OCI-LY1 (cell line): ENCODE results near the gene AGAP1.

Experiments
- H2AFZ ChIP-seq: fragments of 200-600 bp; sonication (generic), shearing (Covaris generic); 2 replicates; pipeline ENCODE4 v1.6.0; 2014; ENCODE audit warnings: antibody characterized with exemption, mild to moderate bottlenecking, low read length
- H3F3A ChIP-seq: fragments of 200-600 bp; sonication (generic), shearing (Covaris generic); 2 replicates; pipeline ENCODE4 v1.6.0; 2014; ENCODE audit warnings: mild to moderate bottlenecking, antibody characterized with exemption, low read length, moderate library complexity; ENCODE audit not compliant: insufficient read depth
- H3K27ac ChIP-seq: fragments of 200-600 bp; sonication (generic); 2 replicates; pipeline ENCODE4 v1.5.1; 2014; ENCODE audit warnings: low read length, mixed run types, mild to moderate bottlenecking, low read depth; ENCODE audit not compliant: poor library complexity, severe bottlenecking
- H3K27me3 ChIP-seq: fragments of 200-600 bp; sonication (generic); 2 replicates; pipeline ENCODE4 v1.6.0; 2014; ENCODE audit warnings: antibody characterized with exemption, mild to moderate bottlenecking, low read length, moderate library complexity; ENCODE audit not compliant: insufficient read depth
- H3K36me3 ChIP-seq: fragments of 200-600 bp; sonication (generic); 2 replicates; pipeline ENCODE4 v1.6.1; 2014; ENCODE audit warnings: mild to moderate bottlenecking, antibody characterized with exemption, low read length, moderate library complexity, mixed read lengths; ENCODE audit not compliant: insufficient read depth
- H3K4me1 ChIP-seq: fragments of 200-600 bp; sonication (generic); 2 replicates; pipeline ENCODE4 v1.5.1; 2014; ENCODE audit warnings: mild to moderate bottlenecking, low read length, moderate library complexity; ENCODE audit not compliant: insufficient read depth, severe bottlenecking
- H3K4me2 ChIP-seq: fragments of 200-600 bp; sonication (generic), shearing (Covaris generic); 2 replicates; pipeline ENCODE4 v1.6.1; 2014; ENCODE audit warnings: low read length
- H3K4me3 ChIP-seq: fragments of 200-600 bp; sonication (generic); 2 replicates; pipeline ENCODE4 v1.5.1; 2014; ENCODE audit warnings: low read length, low read depth, mild to moderate bottlenecking, mixed read lengths; ENCODE audit not compliant: poor library complexity, severe bottlenecking
- H3K79me2 ChIP-seq: fragments of 200-600 bp; shearing (Covaris generic); 2 replicates; pipeline ENCODE4 v1.6.1; 2016; ENCODE audit warnings: mixed run types, low read length, mixed read lengths; ENCODE audit not compliant: insufficient read depth
- H3K9ac ChIP-seq: fragments of 200-600 bp; sonication (generic), shearing (Covaris generic); 2 replicates; pipeline ENCODE4 v1.6.1; 2014; ENCODE audit warnings: mild to moderate bottlenecking, low read length, mixed read lengths
- H3K9me2 ChIP-seq: fragments of 200-600 bp; sonication (generic), shearing (Covaris generic); 2 replicates; pipeline ENCODE4 v1.6.1; 2014; ENCODE audit warnings: low read depth, mild to moderate bottlenecking, low read length, mixed read lengths
- H3K9me3 ChIP-seq: fragments of 200-600 bp; shearing (Covaris generic); 2 replicates; pipeline ENCODE4 v1.6.1; 2014; ENCODE audit warnings: low read length, mixed read lengths
- H4K20me1 ChIP-seq: fragments of 200-600 bp; sonication (generic), shearing (Covaris generic); 2 replicates; pipeline ENCODE4 v1.6.0; 2016; ENCODE audit warnings: mild to moderate bottlenecking, low read length; ENCODE audit not compliant: insufficient read depth
- CTCF ChIP-seq: fragments of 200-600 bp; sonication (generic), shearing (Covaris generic); IDR thresholded peaks from 2 replicates; pipeline ENCODE4 v1.5.1; 2017; ENCODE audit warnings: mild to moderate bottlenecking, antibody characterized with exemption, low read length, moderate library complexity, mixed read lengths
- EZH2 ChIP-seq: fragments of 200-600 bp; sonication (generic), shearing (Covaris generic); IDR thresholded peaks from 2 replicates; pipeline ENCODE4 v1.8.0; 2017; ENCODE audit warnings: borderline replicate concordance, mixed run types, mild to moderate bottlenecking, antibody characterized with exemption, low read length, moderate library complexity, mixed read lengths

Gene AGAP1

GRCh38 chr2:235677276-235677788, 183.5 kb downstream of the AGAP1 start:
- Histone ChIP-seq H3K79me2 (no peaks in the 10 kb centered on the region), H3K9ac (no peak overlapping the region), H3F3A (no peaks in the 10 kb centered on the region), H3K27me3 (no peaks in the 10 kb centered on the region), H3K9me3 (no peaks in the 10 kb centered on the region), H3K27ac (no peak overlapping the region), H3K4me2 (no peak overlapping the region), H3K4me1 (no peaks in the 10 kb centered on the region), H4K20me1 (no peaks in the 10 kb centered on the region), H2AFZ (no peak overlapping the region), H3K4me3 (no peak overlapping the region), H3K36me3 (no peaks in the 10 kb centered on the region), H3K9me2 (no peaks in the 10 kb centered on the region)
- no peak for TF ChIP-seq EZH2
- TF ChIP-seq CTCF: no peak

GRCh38 chr2:235677937-235678336, 184.1 kb downstream of the AGAP1 start:
- Histone ChIP-seq H2AFZ (no peak overlapping the region), H4K20me1 (no peaks in the 10 kb centered on the region)

GRCh38 chr2:235678712-235679111, 184.9 kb downstream of the AGAP1 start:
- no peak for TF ChIP-seq EZH2
- no peak for TF ChIP-seq CTCF
- Histone ChIP-seq H3K4me3 (no peak overlapping the region), H3K79me2 (no peaks in the 10 kb centered on the region), H4K20me1 (no peaks in the 10 kb centered on the region), H3K4me1 (no peaks in the 10 kb centered on the region), H3F3A (no peaks in the 10 kb centered on the region), H3K27ac (no peak overlapping the region), H3K27me3 (no peaks in the 10 kb centered on the region), H3K9me3 (no peaks in the 10 kb centered on the region), H3K4me2 (no peak overlapping the region), H2AFZ (no peak overlapping the region), H3K9me2 (no peaks in the 10 kb centered on the region), H3K36me3 (no peaks in the 10 kb centered on the region), H3K9ac (no peak overlapping the region)

More at GRCh38 chr2:235677937-235678336, 184.1 kb downstream of the AGAP1 start:
- H3K9me3 ChIP-seq: no peaks in the 10 kb centered on the region
- no peaks in the 10 kb centered on the region for H3K36me3 ChIP-seq
- no peak overlapping the region for H3K4me2 ChIP-seq
- no peak for TF ChIP-seq EZH2
- TF ChIP-seq CTCF: no peak
- no peaks in the 10 kb centered on the region for H3F3A ChIP-seq
- no peaks in the 10 kb centered on the region for H3K4me1 ChIP-seq
- no peaks in the 10 kb centered on the region for H3K27me3 ChIP-seq
- H3K4me3 ChIP-seq: no peak overlapping the region
- H3K79me2 ChIP-seq: no peaks in the 10 kb centered on the region
- H3K9me2 ChIP-seq: no peaks in the 10 kb centered on the region
- no peak overlapping the region for H3K27ac ChIP-seq
- no peak overlapping the region for H3K9ac ChIP-seq
